HG03064 (cell line): ENCODE measurements around the gene GATA5.

Experiments used
- ATAC-seq: cut with Tn5 transposase; IDR thresholded peaks from one replicate; pipeline ENCODE4 v1.9.1; 2021; ENCODE audit warnings: low read depth; ENCODE audit not compliant: unreplicated experiment

The GATA5 gene

DNA sequence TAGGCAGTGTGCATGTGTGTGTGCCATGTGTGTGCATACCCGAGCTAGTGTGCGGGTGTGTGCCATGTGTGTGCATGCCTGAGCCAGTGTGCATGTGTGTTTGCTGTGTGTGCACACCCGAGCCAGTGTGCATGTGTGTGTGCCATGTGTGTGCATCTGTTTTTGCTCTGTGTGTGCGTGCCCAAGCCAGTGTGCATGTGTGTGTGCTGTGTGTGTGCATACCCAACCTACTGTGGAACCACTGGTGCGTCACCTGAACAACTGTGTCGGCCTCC, 54.1 kb downstream of the GATA5 start:
- no peak for ATAC-seq

DNA sequence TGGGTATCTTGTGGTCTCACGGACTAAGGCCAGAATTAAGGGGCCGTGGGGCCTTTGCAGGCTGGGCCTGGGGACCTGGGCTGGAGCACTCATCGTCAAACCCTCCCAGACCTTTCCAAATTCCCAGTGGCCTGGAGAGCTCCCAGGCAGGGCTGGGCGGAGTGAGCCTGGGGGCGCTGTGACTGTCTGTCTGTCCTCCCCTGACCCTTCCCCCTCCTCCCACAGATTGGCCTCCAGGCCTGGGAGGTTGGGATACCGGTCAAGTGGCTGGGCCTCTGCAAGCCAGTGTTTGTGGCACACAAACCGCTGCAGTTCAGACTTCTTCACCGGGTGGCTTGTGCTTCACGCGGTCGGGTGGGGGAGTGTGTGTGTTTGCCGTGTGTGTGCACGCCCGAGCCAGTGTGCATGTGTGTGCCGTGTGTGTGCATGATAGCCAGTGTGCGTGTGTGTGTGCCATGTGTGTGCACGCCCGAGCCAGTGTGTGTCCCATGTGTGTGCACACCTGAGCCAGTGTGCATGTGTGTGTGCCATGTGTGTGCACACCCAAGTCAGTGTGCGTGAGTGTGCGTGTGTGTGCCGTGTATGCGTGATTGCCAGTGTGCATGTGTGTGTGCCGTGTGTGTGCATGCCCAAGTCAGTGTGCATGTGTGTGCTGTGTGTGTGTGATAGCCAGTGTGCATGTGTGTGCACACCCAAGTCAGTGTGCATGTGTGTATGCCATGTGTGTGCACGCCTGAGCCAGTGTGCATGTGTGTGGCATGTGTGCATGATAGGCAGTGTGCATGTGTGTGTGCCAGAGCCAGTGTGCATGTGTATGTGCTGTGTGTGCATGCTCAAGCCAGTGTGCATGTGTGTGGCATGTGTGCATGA, 54.7 kb downstream of the GATA5 start:
- ATAC-seq: no peak

DNA sequence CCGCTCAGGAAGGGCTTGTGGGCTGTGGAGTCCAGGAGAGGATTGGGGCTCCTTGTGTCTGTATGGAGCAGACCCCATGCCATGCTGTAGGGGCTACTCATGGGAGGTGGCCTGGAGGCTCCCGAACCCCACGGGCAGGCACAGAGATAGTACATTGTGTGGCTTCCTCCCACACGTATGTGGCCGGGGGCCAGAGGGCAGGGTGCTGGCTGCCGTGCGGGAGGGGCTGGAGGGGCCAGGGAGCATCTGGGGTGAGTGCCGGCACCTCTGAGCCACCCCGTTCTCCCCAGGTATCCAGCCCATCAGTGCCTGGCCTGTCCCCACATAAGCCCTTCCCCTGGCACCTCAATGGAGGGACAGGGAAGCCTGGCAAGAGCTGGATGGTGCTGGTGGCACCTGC, 56.0 kb downstream of the GATA5 start:
- no peak for ATAC-seq

DNA sequence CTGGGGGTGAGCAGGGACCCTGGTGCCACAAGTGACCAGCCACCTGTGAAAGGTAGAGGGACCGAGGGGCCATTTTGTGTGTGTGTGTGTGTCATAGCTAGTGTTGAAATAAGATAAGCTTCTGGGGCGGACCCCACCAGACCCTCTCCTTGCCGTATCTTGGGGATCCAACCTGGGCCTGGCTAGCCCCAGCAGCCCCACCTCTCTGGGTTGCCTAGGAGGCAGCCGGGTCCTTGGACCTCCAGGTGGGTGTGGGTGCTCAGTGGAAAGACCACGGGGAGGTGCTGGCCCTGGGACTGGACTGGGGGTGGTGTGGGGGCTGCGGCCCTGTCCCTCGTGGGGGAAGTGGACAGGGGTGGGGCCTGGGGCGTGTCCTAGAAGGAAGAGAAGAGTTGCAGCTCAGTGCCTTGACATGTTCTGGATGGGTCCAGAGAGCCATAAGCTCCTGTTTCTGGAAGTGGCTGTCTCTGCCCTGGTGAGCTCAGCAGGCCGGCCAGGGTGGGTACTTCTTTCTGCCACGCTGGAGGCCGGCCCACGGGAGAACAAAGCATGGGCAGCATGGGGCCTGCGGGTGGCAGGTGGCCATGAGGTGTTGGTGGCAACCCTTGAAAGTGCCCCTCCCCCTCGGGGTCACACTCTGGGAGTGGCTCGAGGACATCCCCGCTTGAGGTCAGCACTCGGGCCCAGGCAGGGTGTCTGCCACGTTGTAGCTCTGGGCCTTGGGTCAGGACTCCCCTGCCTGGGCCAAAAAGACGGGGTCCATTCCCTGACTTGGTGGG, 56.9 kb downstream of the GATA5 start:
- no peak for ATAC-seq

DNA sequence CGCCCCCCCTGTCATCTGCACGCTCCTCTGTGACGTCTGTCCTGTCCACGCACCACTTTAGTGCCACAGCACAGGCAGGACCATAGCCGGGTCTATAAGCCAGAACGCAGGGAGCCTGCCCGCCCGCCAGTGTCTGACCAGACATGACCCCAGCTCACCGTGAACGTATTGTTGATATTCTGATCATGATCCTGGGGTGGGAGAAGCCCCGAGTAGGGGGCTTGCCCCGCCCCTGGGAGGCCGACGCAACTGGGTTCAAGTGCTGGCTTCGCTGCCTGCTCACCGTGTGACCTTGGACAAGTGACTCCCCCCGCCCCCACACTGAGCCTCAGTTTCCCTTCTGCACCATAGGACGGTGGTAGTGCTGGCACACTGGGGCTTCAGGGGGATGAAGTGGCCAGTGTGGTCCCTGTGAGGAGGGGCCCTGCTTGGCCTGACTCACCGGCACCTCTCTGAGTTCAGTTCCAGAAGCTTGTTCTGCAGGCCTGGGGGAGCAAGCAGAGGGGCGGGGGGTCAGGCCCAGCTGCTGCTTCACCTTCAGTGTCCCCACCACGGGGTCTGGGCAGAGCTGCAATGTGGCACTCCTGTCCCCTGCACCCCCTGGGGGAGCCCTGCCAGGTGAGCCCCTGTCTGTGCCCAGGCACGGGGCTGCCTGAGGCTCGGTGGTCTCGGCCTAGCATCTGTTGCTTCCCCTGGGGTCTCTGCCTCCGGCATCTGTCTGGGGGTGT, 57.6 kb downstream of the GATA5 start:
- ATAC-seq: no peak

DNA sequence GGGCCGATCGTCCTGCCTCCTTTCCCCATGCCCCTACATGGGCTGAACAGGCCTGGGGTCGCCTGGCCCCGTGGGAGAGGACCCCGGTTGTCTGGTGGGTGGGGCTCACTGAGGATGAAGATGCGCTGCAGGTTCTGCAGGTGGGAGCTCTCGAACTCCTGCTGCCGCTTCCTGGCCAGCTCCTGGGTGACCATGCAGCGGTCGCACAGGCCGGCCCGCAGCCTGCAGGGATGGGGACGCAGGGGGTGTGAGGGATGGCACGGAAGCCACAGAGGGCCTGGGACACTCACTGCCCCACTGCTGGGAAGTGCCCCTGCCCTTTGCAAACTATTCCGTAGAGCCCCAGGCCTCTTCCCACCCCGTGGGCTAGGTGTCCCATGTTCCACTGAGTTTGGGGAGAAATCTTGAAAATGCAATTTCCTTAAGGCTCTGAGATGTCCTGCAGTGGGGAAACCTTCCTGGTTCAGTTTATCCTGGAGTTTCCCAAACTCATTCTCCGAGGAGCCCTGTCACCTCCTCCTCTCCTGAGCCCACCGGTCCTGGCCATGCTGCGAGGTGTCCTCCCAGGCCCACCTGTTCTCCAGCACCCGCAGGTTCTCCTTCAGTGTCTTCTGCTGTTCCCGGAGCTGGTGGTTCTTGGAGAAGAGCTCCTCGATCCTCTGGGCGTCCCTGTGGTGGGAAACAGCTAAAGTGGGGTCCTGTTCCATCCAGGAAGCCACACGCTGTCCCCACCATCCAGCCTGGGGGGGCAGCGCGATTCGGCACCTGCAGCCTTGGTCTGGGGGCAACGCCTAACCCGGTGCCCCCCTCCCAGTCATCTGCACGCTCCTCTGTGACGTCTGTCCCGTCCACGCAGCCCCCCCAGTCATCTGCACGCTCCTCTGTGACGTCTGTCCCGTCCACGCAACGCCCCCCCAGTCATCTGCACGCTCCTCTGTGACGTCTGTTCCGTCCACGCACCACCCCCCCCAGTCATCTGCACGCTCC, 58.9 kb downstream of the GATA5 start:
- no peak for ATAC-seq

DNA sequence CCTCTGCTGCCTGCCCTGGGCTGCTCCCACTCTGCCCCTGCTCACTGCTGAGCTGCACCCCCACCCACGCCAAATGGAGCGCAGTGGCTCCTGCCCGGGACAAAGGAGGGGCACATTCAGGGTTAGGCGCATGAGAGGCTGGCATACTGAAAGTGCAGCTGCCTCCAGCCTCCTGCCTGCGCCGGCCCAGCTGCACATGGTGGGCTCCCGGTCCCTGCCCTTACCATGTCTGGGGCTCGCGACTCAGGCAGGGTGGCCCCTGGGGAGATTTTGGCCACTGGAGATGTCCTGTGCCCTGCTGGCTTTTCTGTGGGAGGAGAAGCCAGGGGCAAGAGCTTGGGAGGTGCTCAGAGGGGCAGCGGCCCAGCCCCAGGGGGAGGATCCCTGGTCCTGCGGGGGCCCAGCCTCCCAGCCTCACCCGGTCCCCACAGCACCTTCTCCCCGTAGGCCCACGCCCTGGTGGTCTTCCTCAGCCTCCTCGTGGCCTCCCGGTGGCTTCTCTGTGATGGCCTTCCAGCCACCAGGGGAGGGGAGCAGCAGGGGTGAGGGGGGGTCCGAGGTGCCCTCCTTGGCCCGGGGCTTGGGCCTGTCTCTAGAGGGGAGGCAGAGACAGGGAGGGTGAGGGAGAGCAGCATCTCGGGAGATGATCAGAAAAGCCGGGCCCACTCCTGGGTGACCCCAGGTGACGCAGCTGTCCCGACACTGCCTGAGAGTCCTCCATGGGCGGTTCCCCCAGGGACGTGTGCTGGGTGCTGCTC, 60.3 kb downstream of the GATA5 start:
- no peak for ATAC-seq

DNA sequence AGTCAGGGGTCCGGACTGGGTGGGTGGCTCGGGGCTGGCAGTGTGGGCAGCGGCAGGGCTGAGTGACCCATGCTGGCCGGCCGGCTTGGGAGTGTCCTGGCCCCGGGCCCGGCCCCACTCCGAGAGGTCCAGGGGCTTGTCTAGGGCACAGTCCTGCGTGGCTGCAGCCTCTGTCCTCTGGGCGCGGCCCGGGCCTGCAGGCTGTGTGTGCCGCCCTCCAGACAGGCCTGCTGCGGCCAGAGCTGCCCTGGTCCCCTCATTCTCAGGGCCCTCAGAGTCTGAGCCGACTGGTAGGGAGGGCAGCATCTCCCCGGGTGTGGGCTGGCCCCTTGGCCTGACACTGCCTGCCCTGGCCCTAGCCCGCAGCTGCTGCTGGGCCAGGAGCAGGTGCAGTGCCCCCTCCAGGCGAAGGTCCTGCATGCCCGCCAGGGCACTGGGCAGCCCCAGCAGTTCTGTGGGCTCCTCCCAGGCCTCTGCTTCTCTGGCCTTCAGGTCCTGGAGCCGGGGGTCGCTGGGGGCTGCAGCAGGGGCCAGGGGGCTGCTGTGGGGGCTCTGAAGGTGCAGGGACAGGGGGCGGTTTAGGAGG, 61.8 kb downstream of the GATA5 start:
- no peak for ATAC-seq
